Mesendoderm (in vitro differentiated cells): ENCODE data around the gene CSAD.
"Not testable (repeated sequence)": the region's sequence is repeated elsewhere in the genome, so short reads cannot be mapped to it uniquely, and the experiment has no call there.

Experiments used
- DNase-seq: peaks from one replicate; pipeline ENCODE4 v3.0.0; 2013
- H2AK5ac ChIP-seq: 2 replicates; pipeline ENCODE4 v1.6.1; 2013; ENCODE audit warnings: low read length, inconsistent platforms
- H2BK120ac ChIP-seq: 2 replicates; pipeline ENCODE4 v1.6.1; 2013; ENCODE audit warnings: low read depth, mild to moderate bottlenecking, low read length, moderate library complexity, mixed read lengths
- H2BK15ac ChIP-seq: replicated peaks from 2 replicates; pipeline ENCODE4 v1.6.1; 2013; ENCODE audit warnings: low read depth, mild to moderate bottlenecking, moderate library complexity
- H2BK5ac ChIP-seq: 2 replicates; pipeline ENCODE4 v1.6.1; 2013; ENCODE audit warnings: low read length, inconsistent platforms
- H3K18ac ChIP-seq: 2 replicates; pipeline ENCODE4 v1.6.1; 2013; ENCODE audit warnings: mild to moderate bottlenecking, low read length, mixed read lengths
- H3K23ac ChIP-seq: one replicate; pipeline ENCODE4 v1.6.1; 2013; ENCODE audit warnings: low read length
- H3K27ac ChIP-seq: 2 replicates; pipeline ENCODE4 v1.5.1; 2013; ENCODE audit warnings: low read depth, mild to moderate bottlenecking, inconsistent platforms, low read length, moderate library complexity
- H3K27me3 ChIP-seq: 2 replicates; pipeline ENCODE4 v1.6.1; 2013; ENCODE audit warnings: low read length, control low read depth, mild to moderate bottlenecking, inconsistent platforms; ENCODE audit not compliant: insufficient read depth, poor library complexity
- H3K36me3 ChIP-seq: 2 replicates; pipeline ENCODE4 v1.6.1; 2013; ENCODE audit warnings: low read length, inconsistent platforms; ENCODE audit not compliant: control insufficient read depth, insufficient read depth
- H3K4ac ChIP-seq: one replicate; pipeline ENCODE4 v1.6.1; 2013; ENCODE audit warnings: low read depth, mild to moderate bottlenecking, low read length, moderate library complexity
- H3K4me1 ChIP-seq: 2 replicates; pipeline ENCODE4 v1.6.1; 2013; ENCODE audit warnings: low read depth, low read length, inconsistent platforms; ENCODE audit not compliant: control insufficient read depth
- H3K4me2 ChIP-seq: 2 replicates; pipeline ENCODE4 v1.6.1; 2013; ENCODE audit warnings: low read length
- H3K4me3 ChIP-seq: 2 replicates; pipeline ENCODE4 v1.5.1; 2013; ENCODE audit warnings: mild to moderate bottlenecking, low read length
- H3K56ac ChIP-seq: one replicate; pipeline ENCODE4 v1.6.1; 2013; ENCODE audit warnings: low read length
- H3K79me1 ChIP-seq: 2 replicates; pipeline ENCODE4 v1.6.1; 2013; ENCODE audit warnings: low read length, inconsistent platforms
- H3K79me2 ChIP-seq: 2 replicates; pipeline ENCODE4 v1.6.1; 2013; ENCODE audit warnings: mild to moderate bottlenecking, low read length; ENCODE audit not compliant: control insufficient read depth, insufficient read depth
- H3K9ac ChIP-seq: 2 replicates; pipeline ENCODE4 v1.6.1; 2013; ENCODE audit warnings: low read length, inconsistent platforms
- H4K5ac ChIP-seq: one replicate; pipeline ENCODE4 v1.6.1; 2013; ENCODE audit warnings: low read length
- H4K8ac ChIP-seq: one replicate; pipeline ENCODE4 v1.6.1; 2013; ENCODE audit warnings: low read depth, mild to moderate bottlenecking, control low read depth, low read length, moderate library complexity
- WGBS: extraction: QIAGEN DNeasy Blood & Tissue Kit; methylation state at CpG from one replicate; pipeline ENCODE4 v1.1.7; 2013; ENCODE audit warnings: low lambda C conversion rate, missing lambda C conversion rate; ENCODE audit not compliant: insufficient coverage; ENCODE audit errors: extremely low coverage; 5-methylcytosine and 5-hydroxymethylcytosine counted together

The CSAD gene

GRCh38 chr12:53204351-53204750 is 23.6 kb upstream of the CSAD start:
- Histone ChIP-seq H3K27ac (no peak overlapping the region), H3K27me3 (no peaks in the 10 kb centered on the region), H3K4me3 (no peak overlapping the region), H3K4ac (no peak overlapping the region), H3K56ac (no peak overlapping the region), H2AK5ac (no peak overlapping the region), H4K8ac (no peak overlapping the region), H2BK120ac (no peak overlapping the region), H2BK15ac (no peak overlapping the region), H2BK5ac (no peak overlapping the region), H3K79me2 (no peaks in the 10 kb centered on the region), H3K79me1 (no peaks in the 10 kb centered on the region), H3K4me1 (peaks cover 2% of the 10 kb centered on the region), H3K4me2 (no peak overlapping the region), H3K36me3 (no peaks in the 10 kb centered on the region), H4K5ac (no peak overlapping the region), H3K9ac (no peak overlapping the region), H3K18ac (no peak overlapping the region), H3K23ac (no peak overlapping the region)
- no peak for DNase-seq
- no CpG with 5 or more reads among the region's 1 CpG for WGBS

GRCh38 chr12:53202316-53202715 is 21.6 kb upstream of the CSAD start:
- H3K36me3 ChIP-seq, H3K56ac ChIP-seq, DNase-seq, H3K4me1 ChIP-seq, H4K5ac ChIP-seq, H3K4ac ChIP-seq, H3K27me3 ChIP-seq, H3K79me1 ChIP-seq, H2AK5ac ChIP-seq, H3K23ac ChIP-seq, H3K79me2 ChIP-seq, H4K8ac ChIP-seq, H2BK15ac ChIP-seq, H3K9ac ChIP-seq, H3K4me3 ChIP-seq, H2BK5ac ChIP-seq, H2BK120ac ChIP-seq, H3K18ac ChIP-seq, H3K4me2 ChIP-seq, H3K27ac ChIP-seq: not testable (repeated sequence)
- no CpG with 5 or more reads among the region's 7 CpGs for WGBS

GRCh38 chr12:53201639-53202038 is 20.9 kb upstream of the CSAD start:
- Histone ChIP-seq H3K23ac (no peak overlapping the region), H3K18ac (no peak overlapping the region), H2BK5ac (no peak overlapping the region), H3K4me2 (no peak overlapping the region), H3K56ac (no peak overlapping the region), H3K4me3 (no peak overlapping the region), H2AK5ac (no peak overlapping the region), H2BK15ac (no peak overlapping the region), H2BK120ac (no peak overlapping the region), H3K27me3 (no peaks in the 10 kb centered on the region), H3K36me3 (no peaks in the 10 kb centered on the region), H4K5ac (no peak overlapping the region), H3K79me1 (no peaks in the 10 kb centered on the region), H3K27ac (no peak overlapping the region), H3K4me1 (no peaks in the 10 kb centered on the region), H3K9ac (no peak overlapping the region), H3K79me2 (no peaks in the 10 kb centered on the region), H3K4ac (no peak overlapping the region), H4K8ac (no peak overlapping the region)
- DNase-seq = no peak
- no CpG with 5 or more reads among the region's 4 CpGs for WGBS

- WGBS = no CpG with 5 or more reads among the region's 1 CpG
- no peaks in the 10 kb centered on the region for H3K36me3 ChIP-seq
- H4K8ac ChIP-seq = no peak overlapping the region
- H3K79me1 ChIP-seq = no peaks in the 10 kb centered on the region
- H3K18ac ChIP-seq = no peak overlapping the region
- H3K4ac ChIP-seq = no peak overlapping the region
- no peak overlapping the region for H3K4me3 ChIP-seq
- no peak overlapping the region for H3K27ac ChIP-seq
- no peak overlapping the region for H2BK15ac ChIP-seq
- no peak overlapping the region for H3K23ac ChIP-seq
- H4K5ac ChIP-seq = no peak overlapping the region
- no peak overlapping the region for H3K9ac ChIP-seq
- no peak overlapping the region for H3K4me2 ChIP-seq
- no peak overlapping the region for H2BK120ac ChIP-seq
- DNase-seq = no peak
- H2AK5ac ChIP-seq = no peak overlapping the region
- no peaks in the 10 kb centered on the region for H3K79me2 ChIP-seq
- no peak overlapping the region for H3K56ac ChIP-seq
- no peaks in the 10 kb centered on the region for H3K27me3 ChIP-seq
- no peak overlapping the region for H2BK5ac ChIP-seq
- no peaks in the 10 kb centered on the region for H3K4me1 ChIP-seq
Observed at GRCh38 chr12:53201177-53201541, 20.4 kb upstream of the CSAD start.

- Histone ChIP-seq H3K56ac (no peak overlapping the region), H2BK5ac (no peak overlapping the region), H3K4ac (no peak overlapping the region), H3K4me2 (no peak overlapping the region), H3K79me1 (no peaks in the 10 kb centered on the region), H2BK15ac (no peak overlapping the region), H3K27ac (no peak overlapping the region), H3K18ac (no peak overlapping the region), H2BK120ac (no peak overlapping the region), H3K23ac (no peak overlapping the region), H4K8ac (no peak overlapping the region), H4K5ac (no peak overlapping the region), H3K4me3 (no peak overlapping the region), H3K36me3 (no peaks in the 10 kb centered on the region), H3K4me1 (no peaks in the 10 kb centered on the region), H2AK5ac (no peak overlapping the region), H3K27me3 (no peaks in the 10 kb centered on the region), H3K9ac (no peak overlapping the region), H3K79me2 (no peaks in the 10 kb centered on the region)
- no CpG with 5 or more reads among the region's 10 CpGs for WGBS
- DNase-seq = no peak
Observed at GRCh38 chr12:53200458-53201176, 19.9 kb upstream of the CSAD start.

GRCh38 chr12:53200107-53200457 is 19.4 kb upstream of the CSAD start:
- DNase-seq = no peak
- Histone ChIP-seq H4K8ac (no peak overlapping the region), H3K4ac (no peak overlapping the region), H3K27me3 (no peaks in the 10 kb centered on the region), H3K27ac (no peak overlapping the region), H3K56ac (no peak overlapping the region), H3K9ac (no peak overlapping the region), H3K4me3 (no peak overlapping the region), H3K36me3 (no peaks in the 10 kb centered on the region), H2BK5ac (no peak overlapping the region), H3K4me2 (no peak overlapping the region), H4K5ac (no peak overlapping the region), H3K79me1 (no peaks in the 10 kb centered on the region), H2BK120ac (no peak overlapping the region), H2AK5ac (no peak overlapping the region), H3K18ac (no peak overlapping the region), H3K79me2 (no peaks in the 10 kb centered on the region), H3K4me1 (no peaks in the 10 kb centered on the region), H2BK15ac (no peak overlapping the region), H3K23ac (no peak overlapping the region)
- WGBS = no CpG with 5 or more reads among the region's 2 CpGs
